IPS DF 4.7 (cell line): ENCODE measurements around the gene LDAH.

Experiments used
- DNase-seq: peaks from one replicate; pipeline ENCODE4 v3.0.0-alpha.2; 2013; ENCODE audit warnings: low spot score; ENCODE audit errors: extremely low read depth

Gene LDAH

GRCh38 chr2:20781656-20782265, 41.1 kb downstream of the LDAH start:
- DNase-seq: no peak

- no peak for DNase-seq
Measured at GRCh38 chr2:20771299-20771698, 51.6 kb downstream of the LDAH start.

- DNase-seq: no peak
Measured at GRCh38 chr2:20766798-20767644, 55.9 kb downstream of the LDAH start.

GRCh38 chr2:20766213-20766612, 56.7 kb downstream of the LDAH start:
- no peak for DNase-seq

DNA sequence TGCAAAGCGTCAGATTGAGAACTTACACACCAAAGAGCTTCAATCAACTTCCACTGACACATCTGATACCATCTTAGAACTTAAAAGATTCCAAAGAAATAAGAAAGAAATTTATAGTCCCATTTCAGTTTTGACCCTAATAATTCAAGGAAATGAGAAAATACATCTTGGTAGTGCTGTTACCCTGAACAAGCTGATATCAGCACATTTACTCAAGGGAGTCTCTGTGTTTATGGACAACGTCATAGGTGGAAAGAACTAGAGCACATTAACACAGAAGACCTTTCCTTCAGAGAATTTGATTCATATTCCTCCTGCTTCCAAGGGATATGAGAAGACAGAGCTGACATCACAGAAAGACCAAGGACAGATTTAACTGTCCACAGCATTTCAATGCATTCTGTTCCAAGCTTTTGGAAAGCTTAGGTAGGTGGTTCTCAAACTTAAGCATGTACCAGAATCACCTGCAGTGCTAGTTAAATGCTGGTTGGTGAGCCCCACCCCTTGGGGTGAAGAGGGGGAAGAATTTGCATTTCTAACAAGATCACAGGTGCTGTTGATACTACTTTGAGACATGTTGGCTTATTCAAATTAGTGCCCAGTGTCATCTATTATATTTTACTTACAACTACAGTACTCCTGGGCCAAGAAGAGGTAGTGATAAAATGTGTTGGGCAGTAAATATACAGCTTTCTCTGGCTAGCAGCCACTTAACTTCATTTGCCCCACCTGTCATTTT, 59.8 kb downstream of the LDAH start:
- no peak for DNase-seq

DNA sequence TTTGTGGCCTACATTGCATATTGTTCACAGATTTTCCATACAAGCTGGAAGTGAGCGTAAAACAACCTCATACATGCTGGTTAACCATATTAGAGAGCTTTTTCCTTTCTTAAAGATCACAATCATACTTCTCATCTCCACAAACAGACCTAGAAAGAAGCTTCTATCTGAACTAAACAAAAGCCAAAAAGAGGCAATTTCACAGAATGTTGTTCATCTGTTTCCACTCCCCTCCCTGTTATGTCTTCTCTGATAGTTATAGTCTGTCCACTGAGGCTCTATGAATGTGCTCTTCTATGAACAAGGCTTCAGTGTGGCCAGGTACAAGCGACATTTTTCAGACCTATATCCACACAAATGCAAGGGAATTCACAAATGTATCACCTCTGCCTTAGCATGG, 63.4 kb downstream of the LDAH start:
- no peak for DNase-seq

GRCh38 chr2:20758997-20759396, 63.9 kb downstream of the LDAH start:
- DNase-seq: no peak

DNA sequence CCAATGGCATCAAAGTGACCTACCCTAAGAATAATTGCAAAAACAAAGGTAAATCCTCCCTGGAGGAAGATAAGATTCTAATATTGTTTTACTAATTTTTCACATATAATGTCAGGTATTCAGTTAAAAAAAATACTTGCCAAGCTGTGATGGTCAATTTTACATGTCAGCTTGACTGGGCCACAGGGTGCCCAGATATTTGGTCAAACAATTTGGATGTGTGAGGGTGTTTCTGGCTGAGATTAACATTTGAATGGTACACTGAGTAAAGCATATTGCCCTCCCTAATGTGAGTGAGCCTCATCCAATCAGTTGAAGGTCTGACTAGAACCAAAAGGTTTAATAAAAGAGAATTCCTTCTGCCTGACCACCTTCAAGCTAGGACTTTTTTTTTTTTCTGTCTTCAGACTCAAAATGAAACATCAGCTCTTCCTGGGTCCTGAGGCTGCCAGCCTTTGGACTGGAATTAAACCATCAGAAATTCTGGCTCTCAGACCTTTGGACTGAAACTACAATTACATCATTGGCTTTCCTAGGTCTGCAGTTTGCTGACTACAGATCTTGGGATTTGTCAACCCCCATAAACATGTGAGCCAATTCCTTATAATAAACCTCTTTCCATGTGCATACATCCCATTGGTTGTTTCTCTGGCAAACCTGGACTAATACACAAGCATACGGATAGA, 65.4 kb downstream of the LDAH start:
- DNase-seq: no peak

GRCh38 chr2:20755132-20755800, 67.6 kb downstream of the LDAH start:
- DNase-seq: no peak

DNA sequence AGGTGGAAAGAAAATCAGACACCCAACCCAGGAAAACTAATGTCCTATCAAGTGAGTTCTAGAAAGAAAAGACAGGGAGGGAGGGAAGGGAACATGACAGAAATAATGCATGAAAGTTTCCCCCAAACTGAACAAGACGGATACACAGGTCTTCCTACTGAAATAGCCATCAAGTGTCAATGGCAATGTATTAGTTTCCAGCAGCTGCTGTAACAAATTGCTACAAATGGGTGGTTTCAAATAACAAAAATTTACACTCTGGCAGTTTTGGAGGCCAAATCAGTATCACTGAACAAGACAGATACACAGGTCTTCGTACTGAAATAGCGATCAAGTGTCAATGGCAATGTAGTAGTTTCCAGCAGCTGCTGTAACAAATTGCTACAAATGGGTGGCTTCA, 70.6 kb downstream of the LDAH start:
- no peak for DNase-seq

DNA sequence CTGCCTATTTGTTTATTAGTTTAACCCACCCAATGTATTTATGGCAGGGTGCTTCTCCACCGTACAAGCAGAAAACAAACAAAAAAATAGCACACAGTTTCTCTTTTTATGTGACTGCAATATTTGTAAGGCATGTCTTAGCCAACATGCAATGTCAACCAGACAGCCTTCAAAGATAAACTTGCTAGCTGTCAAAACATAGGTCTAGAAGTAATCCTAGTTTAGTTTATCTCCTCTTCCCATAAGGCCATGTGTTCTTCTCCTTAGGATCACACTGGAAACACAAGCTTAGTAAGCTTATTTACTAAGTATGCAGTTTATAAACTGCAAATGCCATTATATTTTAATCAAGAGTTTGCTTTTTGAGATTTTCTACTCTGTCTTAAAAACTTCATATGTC, 75.6 kb downstream of the LDAH start:
- no peak for DNase-seq

- no peak for DNase-seq
Measured at GRCh38 chr2:20745924-20746555, 76.9 kb downstream of the LDAH start.

DNA sequence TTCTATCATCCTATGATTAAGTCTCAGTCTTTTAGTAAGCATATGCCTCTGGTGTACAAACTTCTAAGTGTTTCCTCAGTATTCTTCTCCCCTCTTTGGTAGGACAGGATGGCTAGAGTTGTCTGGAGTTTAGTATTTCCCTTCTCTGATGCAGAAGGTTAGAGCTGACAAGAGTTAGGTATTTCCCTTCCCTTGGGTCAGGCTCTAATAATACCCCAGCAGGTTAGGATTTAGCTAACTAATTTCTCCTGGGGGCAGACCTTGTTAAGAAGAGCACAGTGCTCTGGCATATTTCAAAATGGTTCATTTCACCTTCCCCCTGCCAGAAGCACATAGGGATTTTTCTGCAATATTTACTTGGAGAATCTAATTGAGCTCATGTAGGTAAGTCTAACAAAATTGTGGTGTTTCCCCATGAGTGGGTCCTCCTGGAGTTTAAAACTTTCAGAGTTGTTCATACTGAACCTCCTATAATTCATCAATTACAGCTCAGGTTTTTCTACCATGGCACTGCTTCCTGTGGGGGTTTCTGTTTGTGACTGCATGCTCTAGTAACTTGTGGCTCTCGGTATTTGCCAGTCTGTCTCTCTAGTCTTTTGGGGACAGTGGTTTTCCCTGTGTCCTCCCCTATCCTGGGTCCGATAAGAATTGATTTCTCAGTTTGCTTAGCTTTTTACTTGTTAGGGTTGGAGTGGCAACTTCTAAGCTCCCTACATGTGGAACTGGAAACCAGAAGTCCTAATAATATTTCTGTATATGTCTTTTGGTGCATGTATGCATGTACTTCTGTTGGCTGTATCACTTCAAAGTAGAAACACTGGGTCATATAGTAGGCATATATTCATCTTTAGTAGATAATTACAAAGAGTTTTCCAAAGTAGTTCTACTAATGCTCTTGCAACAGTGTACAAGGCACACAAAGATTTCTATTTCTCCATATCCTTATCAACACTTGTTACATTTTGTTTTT, 78.2 kb downstream of the LDAH start:
- no peak for DNase-seq

DNA sequence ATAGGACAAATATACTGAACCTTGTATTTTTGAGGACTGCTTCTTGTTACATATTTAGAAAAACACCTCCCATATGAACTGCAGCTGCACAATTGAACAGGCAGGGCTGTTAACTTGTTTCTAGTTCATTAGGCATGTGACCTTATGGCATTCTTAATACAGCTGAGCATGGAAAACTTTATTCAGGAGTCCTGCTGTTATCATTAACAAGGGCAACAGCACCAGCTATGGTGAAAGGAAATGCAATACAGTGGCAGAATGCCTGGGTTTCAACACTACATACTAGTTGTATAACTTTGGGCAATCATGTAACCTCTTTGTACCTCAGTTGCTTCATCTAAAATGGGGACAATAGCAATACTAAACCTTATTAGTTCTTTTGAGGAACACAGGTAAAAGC, 84.1 kb downstream of the LDAH start:
- no peak for DNase-seq

GRCh38 chr2:20737505-20737904, 85.4 kb downstream of the LDAH start:
- no peak for DNase-seq

GRCh38 chr2:20728114-20728758, 94.7 kb downstream of the LDAH start:
- no peak for DNase-seq

DNA sequence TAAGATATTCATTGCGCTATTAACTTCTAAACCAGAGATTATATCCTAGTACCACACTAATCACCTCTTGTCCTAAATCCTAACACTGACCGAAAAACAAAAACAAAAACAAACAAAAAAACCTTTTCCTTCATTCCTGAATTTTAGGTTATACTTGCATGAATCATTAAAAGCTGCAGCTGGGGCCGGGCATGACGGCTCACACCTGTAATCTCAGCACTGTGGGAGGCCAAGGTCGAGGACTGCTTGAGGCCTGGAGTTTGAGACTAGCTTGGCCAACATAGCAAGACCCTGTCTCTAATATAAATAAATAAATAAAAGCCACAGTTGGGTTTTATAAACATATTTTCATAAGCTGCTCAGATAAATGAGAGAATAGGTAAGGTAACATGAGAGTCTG, 96.0 kb downstream of the LDAH start:
- no peak for DNase-seq

DNA sequence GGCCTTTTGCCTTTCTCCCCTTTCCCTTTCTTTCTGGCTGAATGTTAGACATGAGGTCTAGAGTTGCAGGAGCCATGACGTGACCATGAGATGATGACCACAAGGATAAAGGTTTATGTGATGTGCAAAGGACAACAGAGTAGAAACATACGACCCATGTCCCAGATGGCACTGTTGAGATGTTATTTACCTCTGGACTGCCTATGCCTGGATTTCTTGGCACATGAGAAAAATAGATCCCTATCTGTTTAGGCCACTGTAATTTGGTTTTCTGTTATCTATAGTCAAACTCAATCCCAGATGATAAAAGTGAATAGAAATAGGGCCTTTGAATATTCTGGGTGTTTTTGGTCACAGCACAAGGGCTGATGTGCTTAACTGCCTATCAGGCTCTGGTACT, 97.1 kb downstream of the LDAH start:
- DNase-seq: no peak

- DNase-seq: no peak
Measured at GRCh38 chr2:20724500-20725053, 98.3 kb downstream of the LDAH start.
